Measurements from ENCODE around the gene RASGRF1.

DNA sequence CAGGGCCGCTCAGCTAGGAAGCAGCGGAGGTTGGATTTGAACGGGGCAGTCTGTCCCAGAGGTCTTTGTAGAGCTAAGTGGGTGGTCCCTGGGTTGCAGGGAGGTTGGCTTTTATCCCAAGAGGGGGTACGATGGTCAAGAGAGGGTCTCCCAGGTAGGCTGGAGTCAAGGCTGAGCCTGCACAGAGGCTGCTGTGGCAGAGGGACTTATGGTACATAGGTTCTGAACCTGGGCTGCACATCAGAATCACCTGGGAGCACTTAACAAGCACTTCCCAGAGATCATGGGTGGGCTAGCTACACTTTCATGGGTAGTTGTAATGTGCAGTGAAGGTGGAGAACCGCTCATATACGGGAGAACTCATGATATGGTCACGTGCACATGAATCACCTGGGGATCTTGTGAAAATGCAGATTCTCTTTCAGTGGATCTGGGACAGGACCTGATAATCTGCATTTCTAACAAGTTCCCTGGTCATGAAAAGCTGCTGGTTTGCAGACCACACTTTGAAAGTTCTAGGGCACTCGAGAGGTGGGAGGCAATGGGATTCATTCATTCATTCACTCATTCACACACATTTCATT is 2.9 kb upstream of the RASGRF1 start:
- TF ChIP-seq, protein P1, sequence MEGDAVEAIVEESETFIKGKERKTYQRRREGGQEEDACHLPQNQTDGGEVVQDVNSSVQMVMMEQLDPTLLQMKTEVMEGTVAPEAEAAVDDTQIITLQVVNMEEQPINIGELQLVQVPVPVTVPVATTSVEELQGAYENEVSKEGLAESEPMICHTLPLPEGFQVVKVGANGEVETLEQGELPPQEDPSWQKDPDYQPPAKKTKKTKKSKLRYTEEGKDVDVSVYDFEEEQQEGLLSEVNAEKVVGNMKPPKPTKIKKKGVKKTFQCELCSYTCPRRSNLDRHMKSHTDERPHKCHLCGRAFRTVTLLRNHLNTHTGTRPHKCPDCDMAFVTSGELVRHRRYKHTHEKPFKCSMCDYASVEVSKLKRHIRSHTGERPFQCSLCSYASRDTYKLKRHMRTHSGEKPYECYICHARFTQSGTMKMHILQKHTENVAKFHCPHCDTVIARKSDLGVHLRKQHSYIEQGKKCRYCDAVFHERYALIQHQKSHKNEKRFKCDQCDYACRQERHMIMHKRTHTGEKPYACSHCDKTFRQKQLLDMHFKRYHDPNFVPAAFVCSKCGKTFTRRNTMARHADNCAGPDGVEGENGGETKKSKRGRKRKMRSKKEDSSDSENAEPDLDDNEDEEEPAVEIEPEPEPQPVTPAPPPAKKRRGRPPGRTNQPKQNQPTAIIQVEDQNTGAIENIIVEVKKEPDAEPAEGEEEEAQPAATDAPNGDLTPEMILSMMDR (IDR thresholded peaks at IDR 0.05): no peak
- TF ChIP-seq POLR2A (IDR thresholded peaks at IDR 0.05): no peak

Measured in prostate gland (tissue), 2 donors.